IMR-90 (cell line): ENCODE measurements around the gene BRAP. TPM values are rescaled to one million over a fixed set of nuclear protein-coding genes. Genes with fewer than 3 reads are reported as not detected.
"Not testable (repeated sequence)": the region's sequence is repeated elsewhere in the genome, so short reads cannot be mapped to it uniquely, and the experiment has no call there.

Experiments used
- ATAC-seq: fragments of 200-7000 bp; cut with Tn5 transposase; 2 replicates; pipeline ENCODE4 v1.9.1; 2020; ENCODE audit warnings: low read depth, mild to moderate bottlenecking, moderate library complexity
- BruUV-seq: library from RNA; stranded (reverse); fragments of 400-500 nt; replicated peaks from 2 replicates; lab custom pipeline; 2021; lab: Mats Ljungman, UMichigan
- CTCF ChIA-PET: fragments of 300-600 bp; formaldehyde crosslinking; extraction: SDS; loops from one replicate; lab custom pipeline; 2021; ENCODE audit warnings: antibody characterized with exemption; lab: Yijun Ruan, JAX
- POLR2A ChIA-PET: fragments of 300-600 bp; sonication (Branson Sonifier 250); formaldehyde crosslinking; loops from one replicate; lab custom pipeline; 2022; ENCODE audit warnings: antibody characterized with exemption; ENCODE audit not compliant: unreplicated experiment; lab: Charles Lee
- DNase-seq: peaks from one replicate; pipeline ENCODE4 v3.0.0; 2013
- H2AFZ ChIP-seq: replicated peaks from 2 replicates; pipeline ENCODE3; 2013; ENCODE audit warnings: low read length, mild to moderate bottlenecking; ENCODE audit not compliant: poor library complexity
- H2AK5ac ChIP-seq: 2 replicates; pipeline ENCODE4 v1.6.1; 2013; ENCODE audit warnings: low read depth, low read length, inconsistent platforms
- H2AK9ac ChIP-seq: replicated peaks from 2 replicates; pipeline ENCODE3; 2013; ENCODE audit warnings: mild to moderate bottlenecking, low read depth, low read length, moderate library complexity; ENCODE audit not compliant: poor library complexity
- H2BK120ac ChIP-seq: 2 replicates; pipeline ENCODE4 v1.6.1; 2013; ENCODE audit warnings: low read depth, low read length, inconsistent platforms
- H2BK15ac ChIP-seq: 3 replicates; pipeline ENCODE4 v1.6.1; 2013; ENCODE audit warnings: low read depth, low read length, inconsistent platforms
- H2BK20ac ChIP-seq: 2 replicates; pipeline ENCODE4 v1.6.1; 2013; ENCODE audit warnings: low read depth, mild to moderate bottlenecking, inconsistent platforms, low read length, moderate library complexity
- H2BK5ac ChIP-seq: 2 replicates; pipeline ENCODE4 v1.6.1; 2013; ENCODE audit warnings: mild to moderate bottlenecking, low read depth, low read length, inconsistent platforms; ENCODE audit not compliant: poor library complexity, severe bottlenecking
- H3K14ac ChIP-seq: replicated peaks from 2 replicates; pipeline ENCODE4 v1.6.1; 2013; ENCODE audit warnings: low read depth, low read length, inconsistent platforms
- H3K18ac ChIP-seq: 2 replicates; pipeline ENCODE4 v1.6.1; 2013; ENCODE audit warnings: low read depth, low read length, control low read depth
- H3K23ac ChIP-seq: 2 replicates; pipeline ENCODE4 v1.6.1; 2013; ENCODE audit warnings: low read depth, low read length, inconsistent platforms
- H3K27ac ChIP-seq: 2 replicates; pipeline ENCODE4 v1.5.1; 2013; ENCODE audit warnings: mild to moderate bottlenecking, control low read depth, low read length; ENCODE audit not compliant: insufficient read depth
- H3K27me3 ChIP-seq: 2 replicates; pipeline ENCODE4 v1.6.1; 2013; ENCODE audit warnings: low read length; ENCODE audit not compliant: control insufficient read depth, insufficient read depth
- H3K36me3 ChIP-seq: 2 replicates; pipeline ENCODE4 v1.6.1; 2013; ENCODE audit warnings: low read length, mixed read lengths; ENCODE audit not compliant: control insufficient read depth, insufficient read depth
- H3K4ac ChIP-seq: 2 replicates; pipeline ENCODE4 v1.6.1; 2013; ENCODE audit warnings: low read depth, low read length, inconsistent platforms
- H3K4me1 ChIP-seq: 2 replicates; pipeline ENCODE4 v1.6.1; 2013; ENCODE audit warnings: low read length, mixed read lengths; ENCODE audit not compliant: control insufficient read depth, insufficient read depth
- H3K4me2 ChIP-seq: 2 replicates; pipeline ENCODE4 v1.6.1; 2013; ENCODE audit warnings: low read depth, mild to moderate bottlenecking, control low read depth, low read length, moderate library complexity
- H3K4me3 ChIP-seq: 2 replicates; pipeline ENCODE4 v1.5.1; 2013; ENCODE audit warnings: low read depth, mild to moderate bottlenecking, control low read depth, low read length, moderate library complexity; ENCODE audit not compliant: insufficient read depth
- H3K56ac ChIP-seq: 2 replicates; pipeline ENCODE4 v1.6.1; 2013; ENCODE audit warnings: low read length, inconsistent platforms; ENCODE audit not compliant: insufficient read depth; ENCODE audit errors: extremely low read depth
- H3K79me1 ChIP-seq, 2 experiments: 2 replicates each; pipeline ENCODE4 v1.6.1; 2013; ENCODE audit warnings: low read length in 2 of 2, inconsistent platforms in 1 of 2, low read depth in 1 of 2
- H3K9ac ChIP-seq: 2 replicates; pipeline ENCODE4 v1.6.1; 2013; ENCODE audit warnings: low read depth, low read length, control low read depth
- H3K9me1 ChIP-seq: 2 replicates; pipeline ENCODE4 v1.6.1; 2013; ENCODE audit warnings: low read length, inconsistent platforms; ENCODE audit not compliant: insufficient read depth
- H3K9me3 ChIP-seq: 2 replicates; pipeline ENCODE4 v1.6.1; 2013; ENCODE audit warnings: low read length; ENCODE audit not compliant: control insufficient read depth, insufficient read depth
- H4K20me1 ChIP-seq: 2 replicates; pipeline ENCODE4 v1.6.1; 2013; ENCODE audit warnings: low read length, inconsistent platforms; ENCODE audit not compliant: insufficient read depth
- H4K5ac ChIP-seq: 2 replicates; pipeline ENCODE4 v1.6.1; 2013; ENCODE audit warnings: mild to moderate bottlenecking, low read depth, low read length, control low read depth
- H4K8ac ChIP-seq, 2 experiments: 2 replicates each; pipeline ENCODE4 v1.6.1; 2013; ENCODE audit warnings: low read depth in 2 of 2, low read length in 2 of 2, control low read depth in 1 of 2, inconsistent platforms in 1 of 2
- H4K91ac ChIP-seq: 2 replicates; pipeline ENCODE4 v1.6.1; 2013; ENCODE audit warnings: low read depth, low read length, inconsistent platforms; ENCODE audit not compliant: insufficient read depth
- CEBPB ChIP-seq: IDR thresholded peaks from 2 replicates; pipeline ENCODE4 v1.6.1; 2012; ENCODE audit warnings: low read depth, low read length, improper control_type of control experiment
- WGBS, 2 experiments: methylation state at CpG; one replicate each; pipeline versions ENCODE4 v1.1.5 to v1.1.7; 2013; ENCODE audit warnings: missing lambda C conversion rate in 2 of 2; ENCODE audit not compliant: insufficient read length in 1 of 2; ENCODE audit errors: extremely low coverage in 2 of 2; 5-methylcytosine and 5-hydroxymethylcytosine counted together
- dilution Hi-C: fragments of 300-500 bp; cut with HindIII; formaldehyde crosslinking; loops from one replicate; pipeline ENCODE4 v1.14.3; 2018; ENCODE audit warnings: low sequenced_read_pairs; ENCODE audit not compliant: unreplicated experiment
- in situ Hi-C: fragments of 300-500 bp; cut with MboI; formaldehyde crosslinking; loops from 3 replicates; pipeline ENCODE4 v1.14.3; 2019; ENCODE audit warnings: low sequenced_read_pairs, inconsistent platforms, mixed read lengths
- intact Hi-C: fragments of 100-400 bp; cut with micrococcal nuclease; formaldehyde crosslinking; loops from 2 replicates; pipeline ENCODE4 v1.10.0; 2022
- polyA plus RNA-seq, 3 experiments: library from polyadenylated mRNA; depleted of rRNA; stranded (reverse); fragments of >200 nt; gene quantifications; 2 replicates each; pipeline ENCODE4 v1.2.3, GENCODE V29; 2012; ENCODE audit warnings: low replicate concordance in 1 of 3
- total RNA-seq: library from RNA; depleted of rRNA; stranded (reverse); fragments of >200 nt; gene quantifications from 2 replicates; pipeline ENCODE4 v1.2.3, GENCODE V29; 2012
- TF ChIP-seq, protein P1 (sequence below): conservative IDR thresholded peaks from 2 replicates; pipeline ENCODE4 v1.5.1; 2012; ENCODE audit warnings: mild to moderate bottlenecking, low read depth, low read length, improper control_type of control experiment

BRAP gene
- total and polyA plus RNA-seq, 2 of the 4 experiments (the other 2 are of a cell fraction), result 10.3 to 17.2 TPM

DNA sequence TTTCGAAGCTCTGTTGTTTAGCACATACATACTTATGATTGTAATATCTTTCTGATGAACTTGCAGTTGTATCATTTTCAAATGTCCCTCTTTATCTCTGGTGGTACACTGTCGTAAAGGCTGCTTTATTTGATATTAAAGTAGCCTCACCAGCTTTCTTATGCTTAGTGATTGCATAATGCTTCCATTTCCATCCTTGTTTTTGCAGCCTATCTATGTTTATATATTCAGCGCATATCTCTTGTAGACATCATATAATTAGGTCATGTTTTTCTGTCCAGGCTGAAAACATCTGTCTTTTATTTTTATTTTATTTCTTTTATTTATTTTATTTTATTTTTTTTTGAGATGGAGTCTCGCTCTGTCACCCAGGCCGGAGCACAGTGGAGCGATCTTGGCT, 34.7 kb upstream of the BRAP start:
- Histone ChIP-seq H3K9ac (no peak overlapping the region), H4K91ac (no peak overlapping the region), H2AFZ (no peak overlapping the region), H3K4me1 (no peaks in the 10 kb centered on the region), H3K23ac (no peak overlapping the region), H2BK20ac (no peak overlapping the region), H3K27me3 (no peaks in the 10 kb centered on the region), H4K5ac (no peak overlapping the region), H4K20me1 (no peaks in the 10 kb centered on the region), H3K27ac (no peak overlapping the region), H3K14ac (no peak overlapping the region), H2AK9ac (no peak overlapping the region), H2BK5ac (no peak overlapping the region), H4K8ac (no peak overlapping the region), H3K9me3 (no peaks in the 10 kb centered on the region), H3K9me1 (no peaks in the 10 kb centered on the region), H3K79me1 (no peaks in the 10 kb centered on the region), H3K36me3 (peaks cover 28% of the 10 kb centered on the region), H3K18ac (no peak overlapping the region), H3K4me3 (no peak overlapping the region), H2AK5ac (no peak overlapping the region), H3K4ac (no peak overlapping the region), H2BK120ac (no peak overlapping the region), H2BK15ac (no peak overlapping the region), H3K4me2 (no peak overlapping the region), H3K56ac (no peak overlapping the region)
- BruUV-seq, result no TSS peak
- in situ Hi-C loops, result no loop called here
- TF ChIP-seq, protein P1, sequence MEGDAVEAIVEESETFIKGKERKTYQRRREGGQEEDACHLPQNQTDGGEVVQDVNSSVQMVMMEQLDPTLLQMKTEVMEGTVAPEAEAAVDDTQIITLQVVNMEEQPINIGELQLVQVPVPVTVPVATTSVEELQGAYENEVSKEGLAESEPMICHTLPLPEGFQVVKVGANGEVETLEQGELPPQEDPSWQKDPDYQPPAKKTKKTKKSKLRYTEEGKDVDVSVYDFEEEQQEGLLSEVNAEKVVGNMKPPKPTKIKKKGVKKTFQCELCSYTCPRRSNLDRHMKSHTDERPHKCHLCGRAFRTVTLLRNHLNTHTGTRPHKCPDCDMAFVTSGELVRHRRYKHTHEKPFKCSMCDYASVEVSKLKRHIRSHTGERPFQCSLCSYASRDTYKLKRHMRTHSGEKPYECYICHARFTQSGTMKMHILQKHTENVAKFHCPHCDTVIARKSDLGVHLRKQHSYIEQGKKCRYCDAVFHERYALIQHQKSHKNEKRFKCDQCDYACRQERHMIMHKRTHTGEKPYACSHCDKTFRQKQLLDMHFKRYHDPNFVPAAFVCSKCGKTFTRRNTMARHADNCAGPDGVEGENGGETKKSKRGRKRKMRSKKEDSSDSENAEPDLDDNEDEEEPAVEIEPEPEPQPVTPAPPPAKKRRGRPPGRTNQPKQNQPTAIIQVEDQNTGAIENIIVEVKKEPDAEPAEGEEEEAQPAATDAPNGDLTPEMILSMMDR, result no peak
- peak; percentile 80 for TF ChIP-seq CEBPB
- ATAC-seq (peak; percentile 56), DNase-seq (peak; percentile 61)
- no CpG with 5 or more reads among the region's 6 CpGs for WGBS, 2 experiments
- dilution Hi-C loops, result no loop called here
- ChIA-PET CTCF (no interaction called here), POLR2A (no interaction called here)
- intact Hi-C loops, result no loop called here

DNA sequence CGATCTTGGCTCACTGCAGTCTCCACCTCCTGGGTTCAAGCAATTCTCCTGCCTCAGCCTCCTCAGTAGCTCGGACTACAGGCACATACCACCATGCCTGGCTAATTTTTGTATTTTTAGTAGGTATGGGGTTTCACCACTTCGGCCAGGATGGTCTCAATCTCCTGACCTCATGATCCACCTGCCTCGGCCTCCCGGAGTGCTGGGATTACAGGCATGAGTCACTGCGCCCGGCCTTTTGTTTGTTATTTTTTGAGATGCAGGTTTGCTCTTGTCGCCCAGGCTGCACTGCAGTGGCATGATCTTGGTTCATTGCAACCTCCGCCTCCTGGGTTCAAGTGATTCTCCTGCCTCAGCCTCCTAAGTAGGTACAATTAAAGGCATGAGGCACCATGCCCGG, 33.6 kb upstream of the BRAP start:
- CTCF ChIA-PET, H3K14ac ChIP-seq, H3K9me1 ChIP-seq, H2BK15ac ChIP-seq, H4K91ac ChIP-seq, BruUV-seq, H3K18ac ChIP-seq, DNase-seq, H4K20me1 ChIP-seq, H3K23ac ChIP-seq, dilution Hi-C loops, H3K27me3 ChIP-seq, H2BK5ac ChIP-seq, H4K5ac ChIP-seq, H3K4me1 ChIP-seq, H3K4ac ChIP-seq, H2AK9ac ChIP-seq, ATAC-seq, intact Hi-C loops, H3K56ac ChIP-seq, H3K27ac ChIP-seq, H3K4me2 ChIP-seq, in situ Hi-C loops, H3K79me1 ChIP-seq, H2AK5ac ChIP-seq, H2BK120ac ChIP-seq, H2AFZ ChIP-seq, H2BK20ac ChIP-seq, H3K9me3 ChIP-seq, H3K4me3 ChIP-seq, H3K9ac ChIP-seq, H4K8ac ChIP-seq, POLR2A ChIA-PET: not testable (repeated sequence)
- 90% methylated on average over 3 of the region's 10 CpGs; no CpG with 5 or more reads in 1 of the 2 experiments for WGBS, 2 experiments
- H3K36me3 ChIP-seq, result peaks cover 30% of the 10 kb centered on the region
